Endothelial cell of umbilical vein (primary cell): ENCODE data around the gene TFAM. TPM values are rescaled to one million over a fixed set of nuclear protein-coding genes. Genes with fewer than 3 reads are reported as not detected.

ENCODE experiments used
- BruUV-seq: library from RNA; stranded (reverse); fragments of 400-500 nt; replicated peaks from 2 replicates; lab custom pipeline; 2021; lab: Mats Ljungman, UMichigan
- CTCF ChIA-PET: fragments of 300-600, 350-600 bp; sonication (Branson Sonifier 250); formaldehyde crosslinking; loops from one replicate; lab custom pipeline; 2021; ENCODE audit warnings: antibody characterized with exemption, inconsistent platforms; lab: Charles Lee
- POLR2A ChIA-PET: fragments of 300-600, 350-600 bp; sonication (Branson Sonifier 250); formaldehyde crosslinking; loops from one replicate; lab custom pipeline; 2021; ENCODE audit warnings: antibody characterized with exemption, inconsistent platforms; lab: Charles Lee
- DNase-seq: peaks from one replicate; pipeline ENCODE4 v3.0.0-alpha.2; 2011; ENCODE audit warnings: low read depth, low spot score
- FAIRE-seq: peaks from 2 replicates; lab custom pipeline; 2011; peaks lifted over from hg19 to GRCh38; lab: Jason Lieb, UNC
- H2AFZ ChIP-seq: 2 replicates; pipeline ENCODE4 v1.6.0; 2012; ENCODE audit warnings: low read depth, low read length, control low read depth, inconsistent platforms
- H3K27ac ChIP-seq: 2 replicates; pipeline ENCODE4 v1.5.1; 2011; ENCODE audit warnings: low read depth, mild to moderate bottlenecking, control low read depth, low read length, moderate library complexity; ENCODE audit not compliant: insufficient read depth
- H3K27me3 ChIP-seq, 2 experiments: 2 replicates each; pipeline versions ENCODE4 v1.6.0 to v1.6.1; 2011; ENCODE audit warnings: low read length in 2 of 2, mixed read lengths in 1 of 2; ENCODE audit not compliant: control insufficient read depth in 2 of 2, insufficient read depth in 2 of 2
- H3K36me3 ChIP-seq, 2 experiments: 2 replicates in 1 of 2; 3 replicates in 1 of 2; pipeline ENCODE4 v1.5.1; 2011; ENCODE audit warnings: low read length in 2 of 2, mild to moderate bottlenecking in 1 of 2, moderate library complexity in 1 of 2; ENCODE audit not compliant: control insufficient read depth in 2 of 2, insufficient read depth in 2 of 2; ENCODE audit errors: extremely low read depth in 1 of 2
- H3K4me1 ChIP-seq: 3 replicates; pipeline ENCODE4 v1.5.1; 2011; ENCODE audit warnings: mild to moderate bottlenecking, low read length; ENCODE audit not compliant: control insufficient read depth, insufficient read depth; ENCODE audit errors: extremely low read depth
- H3K4me2 ChIP-seq: 2 replicates; pipeline ENCODE4 v1.6.1; 2011; ENCODE audit warnings: low read length, control low read depth, mixed read lengths; ENCODE audit not compliant: insufficient read depth
- H3K4me3 ChIP-seq, 3 experiments: fragments of 200-600 bp in 1 of 3; sonication (generic), shearing (Covaris generic) in 1 of 3; replicated peaks in 1 of 3; 2 replicates each; pipeline ENCODE4 v1.5.1; 2011 to 2016; ENCODE audit warnings: control low read depth in 3 of 3, low read length in 3 of 3, mild to moderate bottlenecking in 2 of 3, inconsistent platforms in 1 of 3, low read depth in 1 of 3, moderate library complexity in 1 of 3; ENCODE audit not compliant: insufficient read depth in 1 of 3
- H3K79me2 ChIP-seq: 2 replicates; pipeline ENCODE4 v1.6.0; 2012; ENCODE audit warnings: low read length, inconsistent platforms; ENCODE audit not compliant: control insufficient read depth, insufficient read depth
- H3K9ac ChIP-seq: replicated peaks from 2 replicates; pipeline ENCODE3; 2011; ENCODE audit warnings: low read length, control low read depth; ENCODE audit not compliant: insufficient read depth; ENCODE audit errors: extremely low read depth
- H3K9me1 ChIP-seq: replicated peaks from 3 replicates; pipeline ENCODE4 v1.6.0; 2011; ENCODE audit warnings: mild to moderate bottlenecking, low read length; ENCODE audit not compliant: control insufficient read depth, insufficient read depth; ENCODE audit errors: extremely low read depth
- H3K9me3 ChIP-seq: replicated peaks from 2 replicates; pipeline ENCODE4 v1.5.1; 2012; ENCODE audit warnings: low read length, inconsistent platforms; ENCODE audit not compliant: control insufficient read depth, insufficient read depth
- H4K20me1 ChIP-seq: replicated peaks from 2 replicates; pipeline ENCODE3; 2011; ENCODE audit warnings: mild to moderate bottlenecking, low read length; ENCODE audit not compliant: control insufficient read depth, insufficient read depth; ENCODE audit errors: extremely low read depth
- CTCF ChIP-seq, 2 donors: IDR thresholded peaks; 1 replicate in 1 of 2; 2 replicates in 1 of 2; pipeline ENCODE4 v1.5.1; 2011; ENCODE audit warnings: low read length in 2 of 2, mild to moderate bottlenecking in 2 of 2, moderate library complexity in 2 of 2, control low read depth in 1 of 2, inconsistent platforms in 1 of 2, low read depth in 1 of 2; ENCODE audit not compliant: insufficient read depth in 1 of 2; ENCODE audit errors: extremely low read depth in 1 of 2
- EZH2 ChIP-seq: IDR thresholded peaks from 2 replicates; pipeline ENCODE4 v1.6.1; 2012; ENCODE audit warnings: borderline replicate concordance, low read depth, mild to moderate bottlenecking, moderate library complexity, low read length, inconsistent platforms; ENCODE audit not compliant: severe bottlenecking
- FOS ChIP-seq: IDR thresholded peaks from 2 replicates; pipeline ENCODE4 v1.6.1; 2011; ENCODE audit warnings: mild to moderate bottlenecking, low read length, moderate library complexity, borderline replicate concordance; ENCODE audit not compliant: insufficient read depth
- GATA2 ChIP-seq: IDR thresholded peaks from 2 replicates; pipeline ENCODE4 v1.7.0; 2011; ENCODE audit warnings: low read depth, mild to moderate bottlenecking, moderate library complexity, mixed read lengths, low read length; ENCODE audit not compliant: insufficient read length, insufficient read depth
- JUN ChIP-seq: IDR thresholded peaks from 2 replicates; pipeline ENCODE4 v1.6.1; 2011; ENCODE audit warnings: borderline replicate concordance, low read depth; ENCODE audit not compliant: insufficient read length, insufficient read depth
- MAX ChIP-seq: IDR thresholded peaks from 2 replicates; pipeline ENCODE4 v1.6.1; 2011; ENCODE audit not compliant: insufficient read depth, insufficient read length
- MYC ChIP-seq: IDR thresholded peaks from one replicate; pipeline ENCODE4 v1.6.1; 2011; ENCODE audit warnings: mild to moderate bottlenecking, low read depth, low read length
- POLR2A ChIP-seq: IDR thresholded peaks from 2 replicates; pipeline ENCODE4 v1.6.1; 2012; ENCODE audit warnings: low read depth, mild to moderate bottlenecking, control low read depth, low read length
- POLR2AphosphoS5 ChIP-seq: IDR thresholded peaks from 2 replicates; pipeline ENCODE4 v1.6.1; 2012; ENCODE audit warnings: low read depth, mild to moderate bottlenecking, control low read depth, low read length, moderate library complexity; ENCODE audit not compliant: insufficient read depth
- dilution Hi-C: fragments of 300-500 bp; cut with MboI; formaldehyde crosslinking; loops from one replicate; pipeline ENCODE4 v1.15.0; 2019; ENCODE audit warnings: low sequenced_read_pairs; ENCODE audit not compliant: extremely low pct_ligation_motif_present
- intact Hi-C: fragments of 100-400 bp; cut with micrococcal nuclease; formaldehyde crosslinking; loops from one replicate; pipeline ENCODE4 v1.10.0; 2022
- polyA plus RNA-seq, 4 experiments: library from polyadenylated mRNA; depleted of rRNA in 3 of 4; stranded (reverse) in 3 of 4; unstranded in 1 of 4; fragments of >200 nt; gene quantifications; 2 replicates each; pipeline versions ENCODE4 v1.2.1 to v1.2.3, GENCODE V29; 2011 to 2012; ENCODE audit warnings: missing spikeins in 1 of 4
- total RNA-seq: library from RNA; stranded (reverse); gene quantifications from 2 replicates; pipeline ENCODE4 v1.2.3, GENCODE V29; 2021

TFAM gene
- total and polyA plus RNA-seq, 2 donors (not counting 3 experiments of a cell fraction or from before 2014, with no cell fraction given): 21.3 to 45.1 TPM

- FAIRE-seq: no peak
- peaks cover 9% of the 10 kb centered on the region for H3K79me2 ChIP-seq
- peaks cover 11% of the 10 kb centered on the region for H3K4me1 ChIP-seq
- H4K20me1 ChIP-seq: no peaks in the 10 kb centered on the region
- dilution Hi-C loops: no loop called here
- no peaks in the 10 kb centered on the region for H3K27me3 ChIP-seq
- no peaks in the 10 kb centered on the region for H3K9me3 ChIP-seq
- no peak overlapping the region for H3K4me3 ChIP-seq
- intact Hi-C loops: no loop called here
- no peak overlapping the region for H3K4me2 ChIP-seq
- TF ChIP-seq FOS (no peak), MAX (no peak), GATA2 (no peak), CTCF (IDR thresholded peaks at IDR 0.05; ENCODE audit: extremely low read depth in 1 of 2, insufficient read depth in 1 of 2, low read depth in 1 of 2, low read length in 2 of 2) (no peak), POLR2A (no peak), JUN (no peak), MYC (no peak), EZH2 (no peak), POLR2AphosphoS5 (no peak)
- H3K36me3 ChIP-seq: no peaks in the 10 kb centered on the region
- CTCF ChIA-PET: interaction anchor here (1.0 to 2.0 kb wide), 2 partner anchors 13 to 17 kb away, joined by 4 to 8 read pairs; no protein-coding TSS in a partner anchor
- H3K9ac ChIP-seq: no peak overlapping the region
- DNase-seq: no peak
- POLR2A ChIA-PET: no interaction called here
- H3K27ac ChIP-seq: no peak overlapping the region
- no peak overlapping the region for H2AFZ ChIP-seq
- no TSS peak for BruUV-seq
- H3K9me1 ChIP-seq: no peaks in the 10 kb centered on the region
These were observed 23.9 kb upstream of the TFAM start for GRCh38 chr10:58361353-58361752.
